GM12878 (cell line): ENCODE results near the gene ADAP1. TPM values are rescaled to one million over a fixed set of nuclear protein-coding genes. Genes with fewer than 3 reads are reported as not detected.
"Not testable (repeated sequence)": the region's sequence is repeated elsewhere in the genome, so short reads cannot be mapped to it uniquely, and the experiment has no call there.

Experiments used
- ATAC-seq: fragments of 200-7000 bp; cut with Tn5 transposase; 3 replicates; pipeline ENCODE4 v1.9.1; 2020; ENCODE audit warnings: mild to moderate bottlenecking, moderate library complexity
- BruUV-seq: library from RNA; stranded (reverse); fragments of 400-500 nt; replicated peaks from 2 replicates; lab custom pipeline; 2021; lab: Mats Ljungman, UMichigan
- CTCF ChIA-PET: fragments of 300-600 bp; sonication (Branson Sonifier 250); formaldehyde crosslinking; extraction: SDS; loops from one replicate; lab custom pipeline; 2021; ENCODE audit warnings: inconsistent platforms; lab: Yijun Ruan, JAX
- POLR2A ChIA-PET: fragments of 350-600 bp; formaldehyde crosslinking; extraction: SDS; loops from one replicate; lab custom pipeline; 2021; ENCODE audit warnings: inconsistent platforms; lab: Charles Lee
- RAD21 ChIA-PET: fragments of 300-600 bp; sonication (Branson Sonifier 250); formaldehyde crosslinking; loops from one replicate; lab custom pipeline; 2023; ENCODE audit warnings: antibody characterized with exemption; ENCODE audit not compliant: unreplicated experiment; lab: Charles Lee
- SMC1A ChIA-PET: fragments of 300-600 bp; sonication (Branson Sonifier 250); formaldehyde crosslinking; loops from one replicate; lab custom pipeline; 2023; ENCODE audit not compliant: unreplicated experiment, uncharacterized antibody; lab: Charles Lee
- DNase-seq: peaks from one replicate; pipeline ENCODE4 v3.0.0-alpha.2; 2011; ENCODE audit warnings: low read depth, low spot score
- FAIRE-seq: peaks from 3 replicates; lab custom pipeline; 2011; peaks lifted over from hg19 to GRCh38; lab: Jason Lieb, UNC
- H2AFZ ChIP-seq: 2 replicates; pipeline ENCODE4 v1.6.0; 2011; ENCODE audit warnings: low read depth, low read length, control low read depth; ENCODE audit not compliant: control insufficient read depth
- H3K27ac ChIP-seq: 2 replicates; pipeline ENCODE4 v1.5.1; 2011; ENCODE audit warnings: control low read depth; ENCODE audit not compliant: control insufficient read depth, insufficient read depth
- H3K27me3 ChIP-seq, 2 experiments: replicated peaks in 1 of 2; 2 replicates each; pipeline versions ENCODE4 v1.6.0 to v1.6.1; 2011; ENCODE audit warnings: low read length in 1 of 2; ENCODE audit not compliant: control insufficient read depth in 2 of 2, insufficient read depth in 2 of 2
- H3K36me3 ChIP-seq, 2 experiments: 2 replicates each; pipeline ENCODE4 v1.5.1; 2011; ENCODE audit warnings: low read length in 1 of 2; ENCODE audit not compliant: control insufficient read depth in 2 of 2, insufficient read depth in 2 of 2
- H3K4me1 ChIP-seq: 2 replicates; pipeline ENCODE4 v1.6.1; 2011; ENCODE audit warnings: mild to moderate bottlenecking, low read length, moderate library complexity, mixed read lengths; ENCODE audit not compliant: control insufficient read depth, insufficient read depth
- H3K4me2 ChIP-seq: 2 replicates; pipeline ENCODE4 v1.6.0; 2011; ENCODE audit warnings: control low read depth; ENCODE audit not compliant: control insufficient read depth, insufficient read depth
- H3K4me3 ChIP-seq: fragments of 200-600 bp; sonication (generic); 2 replicates; pipeline ENCODE4 v1.5.1; 2016
- H3K79me2 ChIP-seq: 2 replicates; pipeline ENCODE4 v1.6.0; 2011; ENCODE audit warnings: low read length; ENCODE audit not compliant: control insufficient read depth, insufficient read depth
- H3K9ac ChIP-seq: 2 replicates; pipeline ENCODE4 v1.8.0; 2011; ENCODE audit warnings: low read length, control low read depth, mixed read lengths; ENCODE audit not compliant: control insufficient read depth, insufficient read depth
- H3K9me3 ChIP-seq: replicated peaks from 3 replicates; pipeline ENCODE4 v1.5.1; 2011; ENCODE audit warnings: mild to moderate bottlenecking, low read length; ENCODE audit not compliant: control insufficient read depth, insufficient read depth
- H4K20me1 ChIP-seq: 2 replicates; pipeline ENCODE4 v1.6.0; 2011; ENCODE audit not compliant: control insufficient read depth, insufficient read depth
- ASH2L ChIP-seq: fragments of 300-600, 200-600 bp; sonication (generic); IDR thresholded peaks from 2 replicates; pipeline ENCODE4 v1.6.1; 2017; ENCODE audit warnings: low read depth, mild to moderate bottlenecking, borderline replicate concordance
- HDAC2 ChIP-seq: fragments of 200-600 bp; sonication (generic); IDR thresholded peaks from 2 replicates; pipeline ENCODE4 v1.6.1; 2017
- SMAD5 ChIP-seq: IDR thresholded peaks from 2 replicates; pipeline ENCODE4 v1.6.1; 2016; ENCODE audit warnings: antibody characterized with exemption, low read depth
- WGBS: methylation state at CpG from one replicate; pipeline ENCODE4 v1.1.6; 2016; ENCODE audit warnings: low lambda C conversion rate; ENCODE audit not compliant: insufficient replicate concordance, insufficient coverage; ENCODE audit errors: missing lambda C conversion rate; 5-methylcytosine and 5-hydroxymethylcytosine counted together
- in situ Hi-C: fragments of 300-500 bp; cut with MboI; formaldehyde crosslinking; loops from 9 replicates; pipeline ENCODE4 v1.14.3; 2018; ENCODE audit warnings: mixed read lengths
- intact Hi-C: fragments of 100-400 bp; cut with micrococcal nuclease; formaldehyde crosslinking; loops from one replicate; pipeline ENCODE4 v1.14.2; 2022; ENCODE audit not compliant: unreplicated experiment
- polyA plus RNA-seq, 11 experiments: library from polyadenylated mRNA; depleted of rRNA in 4 of 11; unstranded in 6 of 11; stranded (reverse) in 5 of 11; fragments of >200 nt; fragmentation: Nextera tagmentation in 4 of 11; fragmentation: Illumina TruSeq in 1 of 11; extraction: Ambion mirVana in 4 of 11; extraction: Trizol in 1 of 11; gene quantifications; 1 replicate in 1 of 11; 2 replicates in 10 of 11; pipeline versions ENCODE4 v1.2.1 to v1.2.3, GENCODE V29; 2011 to 2016; ENCODE audit warnings: inconsistent platforms in 2 of 11, missing spikeins in 2 of 11, low read depth in 1 of 11
- total RNA-seq, 4 experiments: library from RNA; depleted of rRNA in 3 of 4; stranded (reverse); fragments of >200 nt in 3 of 4; fragmentation: Illumina TruSeq in 1 of 4; extraction: Trizol in 1 of 4; gene quantifications; 2 replicates each; pipeline versions ENCODE4 v1.2.1 to v1.2.3, GENCODE V29; 2013 to 2021

The ADAP1 gene
- total and polyA plus RNA-seq, 10 of the 15 experiments (the other 5 are each of a cell fraction or from before 2014, with no cell fraction given), result 0.22 to 44.2 (median 22.0) TPM; not detected in 1

- H3K36me3 ChIP-seq, H3K4me2 ChIP-seq, H3K27ac ChIP-seq, BruUV-seq, POLR2A ChIA-PET, H3K4me3 ChIP-seq, RAD21 ChIA-PET, H4K20me1 ChIP-seq, H3K27me3 ChIP-seq, intact Hi-C loops, ATAC-seq, H2AFZ ChIP-seq, H3K9me3 ChIP-seq, H3K79me2 ChIP-seq, DNase-seq, H3K9ac ChIP-seq, FAIRE-seq: not testable (repeated sequence)
- CTCF ChIA-PET, result interaction anchor here (1.0 kb wide), 1 partner anchor 11 kb away, joined by 3 read pairs; no protein-coding TSS in a partner anchor
- SMC1A ChIA-PET, result interaction anchor here (1.7 kb wide), 1 partner anchor 11 kb away, joined by 5 read pairs; no protein-coding TSS in a partner anchor
- peaks cover 10% of the 10 kb centered on the region for H3K4me1 ChIP-seq
- WGBS, result 43% methylated on average over 13 of the region's 13 CpGs
- in situ Hi-C loops, result loop anchor here (5.0 kb wide), 1 partner anchor 644 kb away; no protein-coding TSS in a partner anchor
Measured at GRCh38 chr7:960972-961371, 6.5 kb upstream of the ADAP1 start.

GRCh38 chr7:960269-960871, 5.9 kb upstream of the ADAP1 start:
- Histone ChIP-seq H3K27ac (no peak overlapping the region), H3K36me3 (no peaks in the 10 kb centered on the region), H4K20me1 (no peaks in the 10 kb centered on the region), H3K4me1 (peaks cover 12% of the 10 kb centered on the region), H3K4me3 (no peak overlapping the region), H3K27me3 (no peaks in the 10 kb centered on the region), H3K9me3 (no peaks in the 10 kb centered on the region; the same call in 2 of the 3 replicates), H2AFZ (no peak overlapping the region), H3K9ac (no peak overlapping the region), H3K79me2 (no peaks in the 10 kb centered on the region), H3K4me2 (no peak overlapping the region)
- FAIRE-seq (no peak), DNase-seq (no peak), ATAC-seq (no peak)
- intact Hi-C loops, result no loop called here
- RAD21 ChIA-PET, result interaction anchor here (1.8 kb wide), 1 partner anchor 10 kb away, joined by 6 read pairs; no protein-coding TSS in a partner anchor
- in situ Hi-C loops, result loop anchor here (5.0 kb wide), 1 partner anchor 643 kb away; no protein-coding TSS in a partner anchor
- POLR2A ChIA-PET, result interaction anchor here (0.7 kb wide), 1 partner anchor 35 kb away, joined by 5 read pairs; no protein-coding TSS in a partner anchor
- TF ChIP-seq SMAD5, result no peak
- no peak for TF ChIP-seq HDAC2
- no peak for TF ChIP-seq ASH2L
- BruUV-seq, result no TSS peak
- CTCF ChIA-PET, result no interaction called here
- SMC1A ChIA-PET, result interaction anchor here (1.7 kb wide), 1 partner anchor 12 kb away, joined by 5 read pairs; no protein-coding TSS in a partner anchor
- 69% methylated on average over 31 of the region's 31 CpGs for WGBS

DNA sequence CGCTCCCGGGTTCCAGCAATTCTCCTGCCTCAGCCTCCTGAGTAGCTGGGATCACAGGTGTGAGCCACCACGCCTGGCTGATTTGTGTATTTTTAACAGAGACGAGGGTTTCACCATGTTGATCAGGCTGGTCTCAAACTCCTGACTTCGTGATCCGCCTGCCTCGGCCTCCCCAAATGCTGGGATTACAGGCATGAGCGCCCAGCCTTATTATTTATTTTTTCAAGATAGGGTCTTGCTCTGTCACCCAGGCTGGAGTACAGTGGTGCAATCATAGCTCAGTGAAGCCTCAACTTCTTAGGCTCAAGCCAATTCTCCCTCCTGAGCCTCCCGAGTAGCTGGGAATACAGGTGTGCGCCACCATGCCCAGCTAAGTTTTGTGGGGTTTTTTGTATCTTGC, 5.3 kb upstream of the ADAP1 start:
- H2AFZ ChIP-seq, H3K9ac ChIP-seq, H4K20me1 ChIP-seq, H3K9me3 ChIP-seq, H3K4me3 ChIP-seq, H3K27ac ChIP-seq, DNase-seq, H3K27me3 ChIP-seq, FAIRE-seq, ATAC-seq, H3K36me3 ChIP-seq, H3K79me2 ChIP-seq, CTCF ChIA-PET, BruUV-seq, H3K4me2 ChIP-seq: not testable (repeated sequence)
- ChIA-PET SMC1A (interaction anchor here (1.7 kb wide), 1 partner anchor 12 kb away, joined by 5 read pairs; no protein-coding TSS in a partner anchor), RAD21 (interaction anchor here (1.8 kb wide), 1 partner anchor 9 kb away, joined by 6 read pairs; no protein-coding TSS in a partner anchor), POLR2A (interaction anchor here (0.7 kb wide), 1 partner anchor 34 kb away, joined by 5 read pairs; no protein-coding TSS in a partner anchor)
- in situ Hi-C loops, result loop anchor here (5.0 kb wide), 1 partner anchor 642 kb away; no protein-coding TSS in a partner anchor
- intact Hi-C loops, result loop anchor here (10.0 kb wide), 1 partner anchor 175 kb away; no protein-coding TSS in a partner anchor
- peaks cover 15% of the 10 kb centered on the region for H3K4me1 ChIP-seq
- WGBS, result 82% methylated on average over 10 of the region's 10 CpGs
